Raji (cell line): Measurements from ENCODE around the gene CAND2.
A peak's percentile ranks its signal among the peaks of the same experiment; 100 is the strongest.

ENCODE experiments used
- POLR2A ChIP-seq: IDR thresholded peaks from 2 replicates; pipeline ENCODE4 v1.6.1; 2011; ENCODE audit warnings: low read depth, low read length, control low read depth; ENCODE audit not compliant: insufficient read depth

The CAND2 gene

GRCh38 chr3:12796171-12797123 lies at the start of gene CAND2:
TSS of gene CAND2 (plus strand) at chr3:12796680. CDS start at chr3:12796721, 41 bp downstream.
- no peak for TF ChIP-seq POLR2A

GRCh38 chr3:12748477-12748876 lies 48.0 kb upstream of the CAND2 start:
- no peak for TF ChIP-seq POLR2A

- no peak for TF ChIP-seq POLR2A
Observed at GRCh38 chr3:12750223-12750622, 46.3 kb upstream of the CAND2 start.

DNA sequence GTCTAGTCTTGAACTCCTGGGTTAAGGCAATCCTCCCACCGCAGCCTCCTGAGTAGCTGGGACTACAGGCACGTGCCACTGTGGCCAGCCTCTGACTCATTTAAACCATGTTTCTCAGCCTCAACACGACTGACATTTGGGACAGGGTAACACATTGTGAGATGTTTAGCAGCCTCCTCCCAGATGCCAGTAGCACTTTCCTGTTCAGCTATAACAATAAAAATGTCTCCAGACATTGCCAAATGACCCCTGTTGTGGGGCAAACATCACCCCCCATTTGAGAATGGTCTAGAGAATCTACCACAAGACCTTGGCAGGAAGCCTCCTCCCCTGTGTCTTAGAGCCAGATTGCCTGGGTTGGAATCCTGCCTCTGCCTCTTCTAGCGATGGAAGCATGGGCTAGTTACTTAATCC lies 45.8 kb upstream of the CAND2 start:
- TF ChIP-seq POLR2A: no peak

DNA sequence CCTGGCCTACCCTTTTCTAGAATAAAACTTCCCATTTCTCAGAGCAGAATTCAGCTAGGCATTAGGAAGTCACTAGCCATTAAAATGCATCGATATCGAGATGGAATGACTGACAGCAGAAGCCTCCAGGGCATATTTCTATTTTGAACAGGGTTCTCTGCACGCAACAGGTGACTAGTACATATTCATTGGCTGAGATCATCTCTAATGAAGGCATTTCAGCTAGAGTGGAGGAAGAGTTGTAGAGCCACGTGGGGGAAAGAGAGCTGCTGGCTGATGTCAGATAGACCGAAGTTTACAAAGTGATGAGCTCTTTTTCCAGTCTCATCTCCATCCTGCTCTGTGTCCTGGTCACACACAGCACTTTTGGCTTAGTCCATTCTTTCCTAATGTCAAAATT lies 44.9 kb upstream of the CAND2 start:
- no peak for TF ChIP-seq POLR2A

GRCh38 chr3:12752102-12752501 lies 44.4 kb upstream of the CAND2 start:
- no peak for TF ChIP-seq POLR2A

GRCh38 chr3:12752809-12753208 lies 43.7 kb upstream of the CAND2 start:
- TF ChIP-seq POLR2A: 0 out of 2 replicates have a peak, but pooled peaks have one; percentile 22

DNA sequence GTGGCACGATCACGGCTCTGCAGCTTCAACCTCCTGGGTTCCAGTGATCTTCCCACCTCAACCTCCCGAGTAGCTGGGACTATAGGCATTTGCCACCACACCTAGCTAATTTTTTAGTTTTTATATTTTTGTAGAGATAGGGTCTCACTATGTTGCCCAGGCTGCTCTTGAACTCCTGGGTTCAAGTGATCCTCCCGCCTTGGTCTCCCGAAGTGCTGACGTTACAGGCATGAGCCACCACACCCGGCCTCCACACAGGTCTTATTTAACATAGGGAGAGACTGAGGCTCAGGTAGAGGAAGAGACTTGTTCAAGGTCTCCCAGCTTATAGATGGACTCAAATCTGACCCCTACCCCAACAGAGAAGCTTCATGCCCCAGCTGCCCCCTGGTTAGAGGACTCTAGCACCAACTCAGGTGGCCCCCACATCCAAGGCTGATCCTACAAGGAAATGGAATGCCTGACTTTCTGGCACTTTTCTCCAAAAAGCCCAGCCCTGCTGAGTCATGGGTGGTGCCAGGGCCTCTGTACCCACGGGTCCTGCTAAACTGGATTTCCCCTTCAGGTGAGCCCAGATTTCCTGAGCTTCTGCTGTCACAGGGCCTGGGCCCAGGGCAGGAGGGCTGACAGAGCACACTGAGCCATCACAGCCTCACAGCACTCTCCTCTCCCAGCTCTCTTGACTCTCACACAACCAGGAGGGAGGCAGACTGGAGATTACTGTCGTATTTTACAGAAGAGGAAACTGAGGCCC lies 43.0 kb upstream of the CAND2 start:
- TF ChIP-seq POLR2A: no peak

DNA sequence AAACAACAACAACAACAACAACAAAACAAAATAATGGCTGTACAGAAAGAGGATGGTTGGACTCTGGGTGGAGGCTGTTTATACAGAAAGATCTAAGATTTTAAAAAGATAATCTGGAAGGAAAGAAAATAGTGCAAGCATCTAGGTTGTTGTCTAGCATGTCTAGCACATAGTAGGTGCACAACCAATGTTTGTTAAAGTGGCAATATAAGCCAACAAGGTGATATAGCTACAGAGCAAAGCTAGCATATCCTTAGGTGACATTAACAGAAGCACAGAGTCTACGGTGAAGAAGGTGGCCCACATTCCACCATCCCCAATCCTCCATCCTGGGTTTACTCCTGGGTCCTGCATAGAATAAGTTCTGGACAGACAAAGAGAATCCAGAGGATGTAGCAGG lies 42.2 kb upstream of the CAND2 start:
- TF ChIP-seq POLR2A: no peak

DNA sequence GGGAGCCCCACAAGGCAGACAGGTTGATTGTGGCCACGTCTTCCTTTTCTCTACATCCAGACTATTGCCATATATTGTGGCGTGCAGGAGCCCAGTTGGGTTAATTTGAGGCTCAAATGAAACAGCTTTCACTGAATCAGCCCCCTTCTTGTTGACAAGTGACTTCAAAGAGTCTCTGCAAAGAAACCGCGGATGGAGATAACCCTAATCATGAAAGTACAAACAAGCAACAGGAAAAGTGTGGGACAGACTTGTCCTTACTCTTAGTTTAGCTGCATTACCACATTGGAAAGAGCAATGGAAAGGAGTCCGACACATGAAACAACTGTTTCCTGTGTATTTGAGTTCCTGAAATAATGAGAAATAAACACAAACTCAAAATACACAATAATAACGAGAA lies 40.7 kb upstream of the CAND2 start:
- TF ChIP-seq POLR2A: no peak

- no peak for TF ChIP-seq POLR2A
Observed at GRCh38 chr3:12756175-12756574, 40.3 kb upstream of the CAND2 start.

DNA sequence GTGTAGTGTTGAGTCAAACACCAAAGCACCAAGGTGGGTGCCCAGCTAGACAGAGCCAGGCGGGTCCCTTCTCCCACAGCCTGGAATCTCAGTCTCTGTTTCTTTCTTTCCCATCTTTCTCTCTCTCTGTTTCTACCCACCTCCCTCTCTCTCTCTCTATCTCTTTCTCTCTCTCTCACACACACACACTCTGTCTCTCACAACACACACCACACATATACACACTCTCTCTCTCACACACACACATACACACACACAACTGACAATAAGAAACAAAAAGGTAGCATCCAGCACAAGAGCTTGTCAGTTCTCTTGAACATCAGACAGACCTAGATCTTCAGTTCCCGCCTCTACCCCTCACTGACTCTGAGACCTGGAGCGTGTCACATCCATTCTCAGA lies 39.8 kb upstream of the CAND2 start:
- no peak for TF ChIP-seq POLR2A

GRCh38 chr3:12758025-12758781 lies 38.3 kb upstream of the CAND2 start:
- no peak for TF ChIP-seq POLR2A

DNA sequence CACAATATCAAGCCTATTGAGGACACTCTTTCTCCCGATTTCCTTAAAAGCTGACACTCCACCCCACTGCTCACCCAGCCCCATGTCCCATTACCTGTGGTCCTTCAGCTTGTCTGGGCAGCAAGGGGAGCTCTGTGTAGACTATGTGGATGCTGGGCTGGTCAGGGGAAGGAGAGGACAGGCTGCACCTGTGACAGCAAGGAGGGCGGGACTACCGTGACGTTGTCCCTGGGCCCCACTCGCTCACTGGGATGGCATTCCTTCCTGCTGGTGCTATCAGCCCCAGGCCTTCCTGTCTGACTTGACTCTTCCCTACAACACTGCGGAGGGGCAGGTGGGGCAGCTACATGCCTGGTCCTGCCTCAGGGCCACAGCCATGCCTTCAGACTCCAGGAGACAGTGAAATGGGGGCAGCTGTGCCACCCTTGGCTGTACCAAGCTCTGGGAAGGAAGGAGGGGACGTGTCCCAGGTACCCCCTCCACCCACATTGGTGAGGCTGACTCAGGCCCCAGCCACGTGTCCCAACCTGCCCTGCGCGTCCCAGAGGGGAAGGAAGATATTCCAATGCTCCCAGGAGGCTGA lies 37.3 kb upstream of the CAND2 start, which contains the start of gene TMEM40:
Gene TMEM40, minus strand, starts transcription at position 163 of the 583 bp plus-strand sequence. CDS start 9,427 bp downstream, outside the sequence.
- TF ChIP-seq POLR2A: no peak

- no peak for TF ChIP-seq POLR2A
Observed at GRCh38 chr3:12759693-12760565, 36.6 kb upstream of the CAND2 start.
